A375 (cell line): ENCODE measurements around the gene CABCOCO1. TPM values are rescaled to one million over a fixed set of nuclear protein-coding genes. Genes with fewer than 3 reads are reported as not detected.

Source experiments
- total RNA-seq: library from RNA; depleted of rRNA; stranded (reverse); fragments of >200 nt; shearing (Covaris generic); gene quantifications from 2 replicates; pipeline ENCODE4 v1.2.3, GENCODE V29; 2014; rRNA removed

Gene CABCOCO1, protein sequence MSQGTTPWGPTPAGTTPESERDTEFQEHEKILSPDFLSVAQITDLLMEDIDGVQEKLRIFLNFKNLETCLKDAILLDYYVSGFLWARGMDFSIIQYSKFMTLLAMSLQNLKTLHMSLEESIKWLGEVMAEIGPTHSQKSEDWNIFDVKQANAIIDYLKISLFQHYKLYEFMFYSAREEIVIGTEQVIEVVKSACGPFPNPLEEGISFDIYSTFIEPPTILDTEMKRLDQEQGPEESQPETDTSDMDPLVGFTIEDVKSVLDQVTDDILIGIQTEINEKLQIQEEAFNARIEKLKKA
- total RNA-seq: not detected in 2 replicates

DNA sequence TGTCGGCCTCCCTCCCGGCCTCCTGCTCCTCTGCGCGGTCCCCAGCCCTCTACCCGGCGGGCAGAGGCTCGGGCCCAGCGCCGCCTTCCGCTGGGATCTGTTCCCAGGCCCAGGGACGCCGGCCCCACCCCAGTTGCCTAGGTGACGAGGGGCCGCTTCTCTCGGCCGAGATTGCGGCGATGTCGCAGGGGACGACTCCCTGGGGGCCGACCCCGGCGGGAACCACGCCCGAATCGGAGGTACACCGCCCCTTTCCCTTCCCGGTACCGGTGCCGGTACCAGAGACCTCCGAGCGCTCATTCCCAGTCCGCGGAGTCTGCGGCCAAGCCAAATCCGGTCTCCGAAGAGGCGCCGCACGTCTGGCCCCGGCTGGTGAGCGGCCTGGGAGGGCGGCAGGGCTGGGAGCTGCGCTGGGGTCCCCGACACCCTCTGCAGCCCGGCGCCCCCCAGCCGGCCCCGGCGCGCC, at the start of gene CABCOCO1:
Gene CABCOCO1 (plus strand): TSS at position 136 of the 466 bp plus-strand sequence. CDS start 44 bp downstream, at position 180.

Other genes starting within 250 kb of the CABCOCO1 start
- gene TMEM26, start 209.5 kb upstream of the CABCOCO1 start, total RNA-seq: not detected in 2 replicates
- gene ARID5B, start 238.8 kb downstream of the CABCOCO1 start, total RNA-seq: 7.2 and 7.6 TPM in 2 replicates